H1 (cell line): ENCODE measurements around the gene KBTBD2. TPM values are rescaled to one million over a fixed set of nuclear protein-coding genes. Genes with fewer than 3 reads are reported as not detected.

Source experiments
- CHD7 ChIP-seq: fragments of 300-600 bp; sonication (generic); IDR thresholded peaks from 2 replicates; pipeline ENCODE4 v1.7.1; 2012; ENCODE audit warnings: low read length, moderate library complexity, mild to moderate bottlenecking, inconsistent platforms; ENCODE audit not compliant: insufficient replicate concordance
- CTBP2 ChIP-seq: IDR thresholded peaks from 2 replicates; pipeline ENCODE4 v1.7.0; 2011; ENCODE audit warnings: borderline replicate concordance, mild to moderate bottlenecking, moderate library complexity, mixed read lengths, low read length; ENCODE audit not compliant: insufficient read depth, insufficient read length
- EP300 ChIP-seq, 2 experiments: IDR thresholded peaks; 1 replicate in 1 of 2; 2 replicates in 1 of 2; pipeline ENCODE4 v1.6.1; 2011 to 2012; ENCODE audit warnings: low read depth in 2 of 2, low read length in 2 of 2, mild to moderate bottlenecking in 2 of 2, borderline replicate concordance in 1 of 2, inconsistent platforms in 1 of 2, moderate library complexity in 1 of 2
- NANOG ChIP-seq: IDR thresholded peaks from 2 replicates; pipeline ENCODE4 v1.6.1; 2011; ENCODE audit warnings: low read length, low read depth, mild to moderate bottlenecking, inconsistent platforms; ENCODE audit not compliant: insufficient read depth, poor library complexity, severe bottlenecking
- PHF8 ChIP-seq: fragments of 200-600 bp; sonication (generic); conservative IDR thresholded peaks from 2 replicates; pipeline ENCODE4 v1.7.1; 2012; ENCODE audit warnings: low read depth, mild to moderate bottlenecking, inconsistent platforms, low read length, moderate library complexity
- POLR2AphosphoS5 ChIP-seq: IDR thresholded peaks from 2 replicates; pipeline ENCODE4 v1.6.1; 2011; ENCODE audit warnings: low read depth, low read length
- POU5F1 ChIP-seq: IDR thresholded peaks from 2 replicates; pipeline ENCODE4 v1.6.1; 2011; ENCODE audit warnings: low read depth, mild to moderate bottlenecking, low read length, moderate library complexity
- RAD21 ChIP-seq, 2 experiments: IDR thresholded peaks in 1 of 2; conservative IDR thresholded peaks in 1 of 2; 2 replicates each; pipeline ENCODE4 v1.6.1; 2011; ENCODE audit warnings: low read depth in 2 of 2, low read length in 2 of 2, improper control_type of control experiment in 1 of 2, inconsistent platforms in 1 of 2, mild to moderate bottlenecking in 1 of 2, moderate library complexity in 1 of 2
- SP1 ChIP-seq: IDR thresholded peaks from 2 replicates; pipeline ENCODE4 v1.6.1; 2011; ENCODE audit warnings: low read depth, low read length
- TBP ChIP-seq: IDR thresholded peaks from 2 replicates; pipeline ENCODE4 v1.6.1; 2011; ENCODE audit warnings: low read depth, low read length, improper control_type of control experiment
- ZNF274 ChIP-seq: IDR thresholded peaks from 2 replicates; pipeline ENCODE4 v1.7.0; 2012; ENCODE audit warnings: low read length, borderline replicate concordance; ENCODE audit errors: extremely low read depth
- polyA plus RNA-seq, 7 experiments: library from polyadenylated mRNA; depleted of rRNA in 3 of 7; stranded (reverse) in 5 of 7; unstranded in 2 of 7; fragments of >200 nt in 5 of 7; fragments of 200-250 nt in 2 of 7; gene quantifications; 1 replicate in 5 of 7; 2 replicates in 1 of 7; 4 replicates in 1 of 7; pipeline versions ENCODE4 v1.2.1 to v1.2.3, GENCODE V29; 2011 to 2013; ENCODE audit warnings: missing spikeins in 2 of 7, mixed read lengths in 2 of 7
- total RNA-seq: library from RNA; stranded (reverse); fragmentation: NEBNext Ultra II Directional; extraction: Animal tissue kit (Norgen Biotek cat#: 25700); gene quantifications from 2 replicates; pipeline ENCODE4 v1.2.1, GENCODE V29; 2021

KBTBD2 gene
- total and polyA plus RNA-seq, 2 of the 8 experiments (the other 6 are each of a cell fraction or from before 2014, with no cell fraction given) = 13.1 to 25.7 TPM

GRCh38 chr7:32941181-32941580, 49.6 kb upstream of the KBTBD2 start (continued):
- TF ChIP-seq CHD7 (peak; percentile 85), TBP (no peak), EP300 (IDR thresholded peaks at IDR 0.05; ENCODE audit: borderline replicate concordance in 1 of 2, low read depth in 2 of 2, low read length in 2 of 2) (peak in 1 of 2 experiments; percentile 40; a peak in 1 of 3 replicates), NANOG (peak; percentile 92), SP1 (peak; percentile 71), ZNF274 (peak; percentile 40; the same call in 1 of the 2 replicates), RAD21 (IDR thresholded peaks at IDR 0.05 in 1 of 2, conservative IDR thresholded peaks at IDR 0.05 in 1 of 2; ENCODE audit: low read depth in 2 of 2, low read length in 2 of 2) (no peak), PHF8 (no peak), POU5F1 (0 out of 2 replicates have a peak, but pooled peaks have one; percentile 69), POLR2AphosphoS5 (peak; percentile 62; the same call in 1 of the 2 replicates), CTBP2 (no peak)
